Stimulated activated CD8-positive, alpha-beta memory T cell treated with anti-CD3 and anti-CD28 coated beads, Interleukin-15, amount 100 ng/mL, for 1 hour (primary cell): ENCODE results near the gene TUBAL3.
"Not testable (repeated sequence)": the region's sequence is repeated elsewhere in the genome, so short reads cannot be mapped to it uniquely, and the experiment has no call there.

ENCODE experiments used
- DNase-seq: peaks from one replicate; pipeline ENCODE4 v3.0.0-alpha.2; 2020; ENCODE audit warnings: low read depth

TUBAL3 gene

DNA sequence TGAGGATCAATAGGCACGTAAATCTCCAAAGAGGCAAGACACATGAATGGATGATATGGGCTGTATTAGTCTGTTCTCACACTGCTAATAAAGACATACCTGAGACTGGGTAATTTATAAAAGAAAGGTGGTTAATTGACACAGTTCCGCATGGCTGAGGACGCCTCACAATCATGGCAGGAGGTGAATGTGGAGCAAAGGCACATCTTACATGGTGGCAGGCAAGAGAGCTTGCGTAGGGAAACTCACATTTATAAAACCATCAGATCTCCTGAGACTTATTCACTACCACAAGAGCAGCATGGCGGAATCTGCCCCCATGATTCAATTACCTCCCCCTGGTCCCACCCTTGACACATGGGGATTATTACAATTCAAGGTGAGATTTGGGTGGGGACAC lies 25.4 kb downstream of the TUBAL3 start:
- DNase-seq, result not testable (repeated sequence)

DNA sequence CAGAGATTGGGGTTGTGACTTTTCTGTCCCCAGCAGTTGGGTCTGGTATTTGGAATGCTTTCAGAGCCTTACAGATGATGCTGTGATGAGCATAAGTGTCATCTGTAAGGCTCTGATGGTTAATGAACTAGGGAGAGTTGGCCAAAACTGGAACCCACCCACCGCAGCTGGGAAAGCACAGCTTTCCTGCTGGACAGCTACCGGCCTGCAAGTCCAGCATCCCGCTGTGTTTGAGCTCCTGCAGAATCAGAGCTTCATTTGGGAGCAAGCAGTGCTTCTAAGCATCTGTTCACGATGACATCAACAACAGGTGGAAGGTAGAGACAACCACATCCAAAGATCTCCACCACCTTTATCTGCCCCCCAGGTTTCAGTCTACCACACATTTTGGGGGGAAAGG lies 28.2 kb downstream of the TUBAL3 start:
- no peak for DNase-seq

DNA sequence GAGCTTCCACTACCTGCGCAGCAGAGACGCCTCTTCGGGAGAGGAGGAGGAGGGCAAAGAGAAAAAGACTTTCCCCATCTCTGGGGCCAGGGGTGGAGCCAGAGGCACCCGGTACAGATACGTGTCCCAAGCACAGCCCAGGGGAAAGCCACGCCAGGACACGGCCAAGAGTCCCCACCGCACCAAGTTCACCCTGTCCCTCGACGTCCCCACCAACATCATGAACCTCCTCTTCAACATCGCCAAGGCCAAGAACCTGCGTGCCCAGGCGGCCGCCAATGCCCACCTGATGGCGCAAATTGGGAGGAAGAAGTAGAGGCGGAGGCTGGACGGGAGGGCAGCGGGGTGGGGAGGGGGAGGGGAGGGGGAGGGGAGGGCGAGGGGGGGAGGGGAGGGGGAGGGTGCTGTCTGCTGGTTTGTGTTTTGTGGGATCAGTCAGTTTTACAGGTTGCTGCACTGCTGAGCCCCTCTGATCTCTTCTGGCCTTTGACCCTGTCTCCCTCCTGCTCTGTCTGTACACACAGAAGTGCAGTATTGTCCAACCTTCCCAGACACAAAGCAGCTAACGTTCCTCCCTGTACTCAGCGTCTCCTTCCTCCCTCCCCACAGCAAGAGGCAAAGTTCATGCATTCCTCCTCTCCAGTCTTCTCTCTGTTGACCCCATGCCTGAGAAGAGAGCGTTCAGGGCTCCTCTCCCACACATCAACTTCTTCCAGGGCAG lies 30.6 kb downstream of the TUBAL3 start:
- DNase-seq, result no peak

GRCh38 chr10:5373307-5373706 lies 31.3 kb downstream of the TUBAL3 start:
- DNase-seq, result no peak

GRCh38 chr10:5370493-5371352 lies 33.9 kb downstream of the TUBAL3 start:
- DNase-seq, result no peak

DNA sequence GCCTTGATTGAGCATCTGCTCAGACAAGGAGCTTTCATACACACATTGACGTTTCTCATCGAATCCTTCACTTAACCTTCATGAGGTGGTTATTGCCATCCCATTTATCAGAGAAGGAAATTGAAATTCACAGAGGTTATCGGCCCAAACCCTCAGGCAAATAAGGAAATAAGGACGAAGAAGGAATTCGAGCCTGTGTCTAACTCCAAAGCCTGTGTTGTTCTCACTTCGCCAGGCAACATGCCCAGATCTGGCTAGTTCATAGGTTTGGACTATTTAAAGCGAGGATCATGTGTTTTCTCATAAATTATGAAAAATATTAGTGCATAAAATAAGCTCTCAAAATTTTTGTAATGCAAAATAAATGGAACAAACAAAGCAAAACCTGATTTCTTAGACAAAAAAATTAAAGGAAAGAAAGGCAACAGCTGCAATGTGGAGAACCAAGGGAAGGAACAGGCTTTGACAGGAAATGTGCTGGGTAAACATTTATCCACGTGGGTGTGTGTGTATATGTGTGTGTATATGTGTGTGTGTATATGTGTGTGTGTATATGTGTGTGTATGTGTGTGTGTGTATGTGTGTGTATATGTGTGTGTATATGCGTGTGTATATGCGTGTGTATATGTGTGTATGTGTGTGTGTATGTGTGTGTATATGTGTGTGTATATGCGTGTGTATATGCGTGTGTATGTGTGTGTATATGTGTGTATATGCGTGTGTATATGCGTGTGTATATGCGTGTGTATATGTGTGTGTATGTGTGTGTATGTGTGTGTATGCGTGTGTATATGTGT lies 35.1 kb downstream of the TUBAL3 start:
- no peak for DNase-seq

GRCh38 chr10:5365928-5366327 lies 38.7 kb downstream of the TUBAL3 start:
- DNase-seq, result no peak

DNA sequence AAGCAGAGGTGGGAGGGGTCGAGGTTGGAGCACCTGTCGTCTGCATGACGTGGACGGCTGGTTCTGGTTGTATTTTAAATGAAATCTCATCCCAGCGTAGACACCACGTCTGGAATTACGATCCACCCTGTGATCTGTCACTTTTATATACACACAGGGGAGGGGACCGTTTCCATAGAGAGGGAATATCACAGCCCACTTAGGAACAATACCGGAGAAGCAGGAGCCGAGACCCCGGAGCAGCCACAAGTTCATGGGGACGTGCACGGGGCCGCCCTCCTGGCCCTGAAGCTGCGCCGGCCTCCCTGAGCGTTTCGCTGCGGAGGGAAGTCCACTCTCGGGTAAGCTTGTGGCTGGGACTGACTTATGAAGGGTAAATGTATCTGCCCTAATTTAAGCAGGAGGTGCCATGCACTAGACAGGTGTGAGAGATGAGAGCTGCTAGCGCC lies 39.7 kb downstream of the TUBAL3 start, which contains the start of gene UCN3:
Gene UCN3, plus strand, starts transcription at position 77 of the 449 bp plus-strand sequence. CDS start 8,755 bp downstream, outside the sequence.
- no peak for DNase-seq

GRCh38 chr10:5364374-5364773 lies 40.3 kb downstream of the TUBAL3 start:
- no peak for DNase-seq

- DNase-seq, result no peak
Observed at GRCh38 chr10:5362873-5363272, 41.8 kb downstream of the TUBAL3 start.

DNA sequence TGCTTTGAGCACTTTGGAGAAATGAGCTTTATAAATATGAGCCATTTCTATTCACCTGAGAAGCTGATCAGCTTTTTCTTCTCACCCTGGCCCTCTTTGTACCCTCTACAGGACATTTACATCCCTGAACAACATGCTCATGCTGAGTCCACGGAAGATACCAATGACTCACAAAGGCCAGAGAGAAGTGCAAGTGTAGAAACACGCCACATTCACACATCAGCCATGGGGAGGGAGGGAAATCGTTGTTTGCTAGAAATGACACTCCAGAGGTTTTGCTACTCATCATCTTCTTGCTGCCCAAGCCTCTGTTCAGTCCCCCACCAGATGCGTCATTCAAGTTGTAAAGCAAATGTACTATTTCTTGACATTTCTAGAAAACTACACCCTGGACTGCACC lies 42.7 kb downstream of the TUBAL3 start:
- no peak for DNase-seq

GRCh38 chr10:5360318-5360915 lies 44.2 kb downstream of the TUBAL3 start:
- DNase-seq, result no peak

- DNase-seq, result no peak
Observed at GRCh38 chr10:5356302-5356763, 48.3 kb downstream of the TUBAL3 start.

- no peak for DNase-seq
Observed at GRCh38 chr10:5355594-5356301, 48.9 kb downstream of the TUBAL3 start.

DNA sequence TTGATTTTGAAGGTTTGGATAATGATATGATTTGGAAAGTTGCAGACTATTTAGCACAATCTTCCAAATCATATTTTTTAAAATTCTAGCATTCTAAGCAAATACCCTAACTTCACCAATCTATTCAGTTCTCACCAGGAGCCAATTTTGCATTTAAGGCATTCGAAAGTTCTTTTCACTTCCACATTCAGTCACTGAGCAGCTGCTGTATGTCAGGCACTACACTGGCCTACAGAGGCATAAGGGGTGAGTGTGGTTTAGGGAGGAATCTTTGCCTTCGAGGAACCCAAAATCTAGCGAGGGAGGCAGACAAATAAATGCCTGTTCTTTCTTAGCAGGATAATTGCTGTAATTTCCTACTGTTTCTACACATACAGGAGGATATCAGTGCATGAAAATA lies 50.6 kb downstream of the TUBAL3 start:
- no peak for DNase-seq

DNA sequence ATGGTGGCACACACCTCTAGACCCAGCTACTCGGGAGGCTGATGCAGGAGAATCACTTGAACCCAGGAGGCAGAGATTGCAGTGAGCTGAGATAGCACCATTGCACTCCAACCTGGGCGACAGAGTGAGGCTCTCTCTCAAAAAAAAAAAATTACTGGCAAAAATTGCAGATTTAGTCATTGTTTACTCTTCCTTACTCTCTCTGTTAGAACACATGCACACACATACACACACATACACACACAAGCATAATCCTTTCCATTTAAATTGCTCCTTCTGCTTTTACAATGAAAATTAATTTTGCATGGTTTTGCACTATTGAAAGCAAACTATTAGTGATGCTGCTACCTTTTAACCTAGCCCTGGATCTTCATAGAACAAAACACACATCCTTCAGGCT lies 55.3 kb downstream of the TUBAL3 start:
- DNase-seq, result no peak

DNA sequence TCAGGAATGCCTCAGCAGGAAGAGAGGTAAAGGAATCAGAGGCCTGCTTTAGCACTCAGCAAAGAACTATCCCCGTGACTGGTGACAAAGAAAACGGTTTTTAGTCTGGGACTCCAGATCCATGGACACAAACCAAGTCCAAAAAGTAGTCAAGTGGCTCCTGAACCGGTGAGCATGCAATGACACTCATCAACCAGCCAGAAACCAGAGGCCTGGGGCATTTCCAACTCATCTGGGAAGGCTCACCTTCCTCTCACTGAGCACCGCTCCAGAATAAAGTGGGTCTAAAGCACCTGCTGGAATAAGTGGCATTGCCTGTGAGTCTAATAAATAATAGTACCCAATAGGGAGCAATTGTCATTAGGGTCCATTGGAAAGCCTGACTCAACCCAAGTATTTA lies 57.7 kb downstream of the TUBAL3 start:
- no peak for DNase-seq

DNA sequence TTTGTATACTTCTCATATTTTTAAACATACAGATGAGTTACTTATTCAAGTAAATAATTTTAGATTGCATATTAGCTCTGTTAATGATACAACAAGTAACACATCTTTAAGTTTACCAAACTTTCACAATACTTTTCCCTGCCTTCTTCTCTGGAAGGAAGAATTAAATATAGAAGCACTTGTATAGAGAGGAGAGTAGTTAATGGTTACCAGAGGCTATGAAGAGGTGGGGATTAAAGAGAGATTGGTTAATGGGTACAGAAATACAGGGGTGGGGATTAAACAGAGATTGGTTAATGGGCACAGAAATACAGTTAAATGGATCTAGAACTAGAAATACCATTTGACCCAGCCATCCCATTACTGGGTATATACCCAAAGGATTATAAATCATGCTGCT lies 59.9 kb downstream of the TUBAL3 start:
- no peak for DNase-seq

- DNase-seq, result no peak
Observed at GRCh38 chr10:5343979-5344378, 60.6 kb downstream of the TUBAL3 start.

GRCh38 chr10:5343561-5343960 lies 61.1 kb downstream of the TUBAL3 start:
- DNase-seq, result no peak
